AG09309 (cell line): ENCODE results near the gene ERI2.
"Not testable (repeated sequence)": the region's sequence is repeated elsewhere in the genome, so short reads cannot be mapped to it uniquely, and the experiment has no call there.

Source experiments
- DNase-seq: peaks from one replicate; pipeline ENCODE4 v3.0.0-alpha.2; 2010; ENCODE audit warnings: low read depth
- H3K4me3 ChIP-seq: 2 replicates; pipeline ENCODE4 v1.5.1; 2011; ENCODE audit warnings: mild to moderate bottlenecking, low read depth, low read length, moderate library complexity; ENCODE audit not compliant: control insufficient read depth
- TF ChIP-seq, protein P1 (sequence below): IDR thresholded peaks from 2 replicates; pipeline ENCODE4 v1.5.1; 2011; ENCODE audit warnings: mild to moderate bottlenecking, low read depth, low read length, inconsistent platforms; ENCODE audit not compliant: insufficient read depth, control insufficient read depth; ENCODE audit errors: missing control alignments

The ERI2 gene

DNA sequence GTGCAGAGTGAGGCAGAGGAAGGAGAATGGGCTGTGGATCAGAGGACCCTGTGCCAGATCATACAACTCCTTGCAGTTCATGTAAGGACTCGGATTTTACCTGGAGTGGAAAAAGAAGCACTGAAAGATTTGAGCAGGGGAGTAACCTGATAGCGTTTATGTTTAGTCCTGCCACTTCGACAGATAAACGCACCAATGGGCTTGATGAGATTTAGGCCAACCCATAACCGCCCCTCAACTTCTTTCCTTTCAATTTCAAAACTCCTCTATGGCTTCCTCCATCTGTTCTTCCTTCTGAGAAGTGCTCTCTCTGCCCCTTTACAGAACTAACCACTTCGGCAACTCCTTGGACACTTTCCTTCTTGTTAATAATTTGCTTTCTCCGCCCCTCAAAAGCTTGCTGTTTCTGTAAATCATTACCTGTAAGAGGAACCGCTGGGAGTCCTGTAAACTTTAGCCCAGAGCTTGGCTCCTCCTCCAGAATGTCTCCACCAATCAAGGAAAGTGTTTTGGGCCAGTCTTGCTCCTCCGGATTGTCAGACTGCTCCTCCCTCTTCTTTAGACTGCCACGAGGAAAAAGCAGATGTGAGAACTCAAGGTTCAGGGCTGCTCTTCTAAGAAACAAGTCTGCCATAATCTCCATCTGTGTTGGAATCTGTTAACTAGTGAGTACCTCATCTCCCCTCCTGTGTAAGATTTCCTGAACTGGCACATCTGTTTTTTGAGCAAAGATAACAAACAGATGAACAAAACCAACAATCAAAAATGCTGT, 42.6 kb downstream of the ERI2 start, which contains the start of gene ACSM3:
Gene ACSM3 (plus strand): TSS at position 554 of the 772 bp plus-strand sequence. CDS start 6,021 bp downstream, outside the sequence.
- peak; percentile 34 for DNase-seq
- TF ChIP-seq, protein P1, sequence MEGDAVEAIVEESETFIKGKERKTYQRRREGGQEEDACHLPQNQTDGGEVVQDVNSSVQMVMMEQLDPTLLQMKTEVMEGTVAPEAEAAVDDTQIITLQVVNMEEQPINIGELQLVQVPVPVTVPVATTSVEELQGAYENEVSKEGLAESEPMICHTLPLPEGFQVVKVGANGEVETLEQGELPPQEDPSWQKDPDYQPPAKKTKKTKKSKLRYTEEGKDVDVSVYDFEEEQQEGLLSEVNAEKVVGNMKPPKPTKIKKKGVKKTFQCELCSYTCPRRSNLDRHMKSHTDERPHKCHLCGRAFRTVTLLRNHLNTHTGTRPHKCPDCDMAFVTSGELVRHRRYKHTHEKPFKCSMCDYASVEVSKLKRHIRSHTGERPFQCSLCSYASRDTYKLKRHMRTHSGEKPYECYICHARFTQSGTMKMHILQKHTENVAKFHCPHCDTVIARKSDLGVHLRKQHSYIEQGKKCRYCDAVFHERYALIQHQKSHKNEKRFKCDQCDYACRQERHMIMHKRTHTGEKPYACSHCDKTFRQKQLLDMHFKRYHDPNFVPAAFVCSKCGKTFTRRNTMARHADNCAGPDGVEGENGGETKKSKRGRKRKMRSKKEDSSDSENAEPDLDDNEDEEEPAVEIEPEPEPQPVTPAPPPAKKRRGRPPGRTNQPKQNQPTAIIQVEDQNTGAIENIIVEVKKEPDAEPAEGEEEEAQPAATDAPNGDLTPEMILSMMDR: no peak
- H3K4me3 ChIP-seq: peak within 1 kb of the TSS; percentile 48

DNA sequence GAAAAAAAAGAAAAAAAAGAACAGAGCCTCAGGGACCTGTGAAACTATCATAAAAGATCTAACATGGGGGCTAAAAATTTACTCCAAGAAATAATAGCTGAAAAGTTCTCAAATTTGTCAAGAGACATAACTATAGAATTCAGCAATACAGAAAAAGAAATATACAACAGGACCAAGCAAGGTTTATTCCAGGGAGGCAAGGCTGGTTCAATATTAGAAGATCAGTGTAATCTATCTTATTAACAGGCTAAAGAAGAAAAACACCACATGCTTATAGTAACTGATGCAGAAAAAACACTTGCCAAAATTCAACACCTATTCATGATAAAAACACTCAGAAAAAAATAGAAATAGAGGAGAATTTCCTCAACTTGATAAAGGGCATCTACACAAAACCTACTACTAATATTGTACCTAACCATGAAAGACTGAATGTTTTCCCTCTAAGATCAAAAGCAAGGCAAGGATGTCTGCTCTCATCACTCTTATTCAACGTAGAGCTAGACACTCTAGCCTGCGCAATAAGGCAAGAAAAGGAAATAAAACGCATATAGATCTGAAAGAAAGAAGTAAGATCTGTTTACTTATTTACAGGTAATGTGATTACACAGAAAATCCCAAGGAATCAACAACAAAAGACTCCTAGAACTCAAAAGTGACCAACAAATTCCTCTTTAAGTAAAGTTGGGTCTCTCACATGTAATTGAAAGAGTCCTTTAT, 43.7 kb downstream of the ERI2 start:
- DNase-seq: no peak
- no peak overlapping the region for H3K4me3 ChIP-seq
- TF ChIP-seq, protein P1: no peak

DNA sequence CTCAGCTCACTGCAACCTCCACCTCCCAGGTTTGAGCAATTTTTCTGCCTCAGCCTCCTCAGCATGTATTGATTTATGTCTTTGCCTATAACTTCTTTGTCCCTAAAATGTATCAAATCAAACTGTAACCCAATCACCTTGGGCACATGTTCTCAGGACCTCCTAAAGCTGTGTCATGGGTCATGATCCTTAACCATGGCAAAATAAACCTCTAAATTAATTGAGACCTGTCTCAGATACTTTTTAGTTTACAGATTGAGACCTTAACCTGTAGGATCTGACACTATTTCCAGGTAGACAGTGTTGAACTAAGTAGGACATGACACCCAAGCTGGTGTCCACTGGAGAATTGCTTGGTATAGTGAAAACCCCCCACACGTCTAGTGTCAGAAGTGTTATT, 45.1 kb downstream of the ERI2 start:
- no peak overlapping the region for H3K4me3 ChIP-seq
- TF ChIP-seq, protein P1: no peak
- DNase-seq: no peak

DNA sequence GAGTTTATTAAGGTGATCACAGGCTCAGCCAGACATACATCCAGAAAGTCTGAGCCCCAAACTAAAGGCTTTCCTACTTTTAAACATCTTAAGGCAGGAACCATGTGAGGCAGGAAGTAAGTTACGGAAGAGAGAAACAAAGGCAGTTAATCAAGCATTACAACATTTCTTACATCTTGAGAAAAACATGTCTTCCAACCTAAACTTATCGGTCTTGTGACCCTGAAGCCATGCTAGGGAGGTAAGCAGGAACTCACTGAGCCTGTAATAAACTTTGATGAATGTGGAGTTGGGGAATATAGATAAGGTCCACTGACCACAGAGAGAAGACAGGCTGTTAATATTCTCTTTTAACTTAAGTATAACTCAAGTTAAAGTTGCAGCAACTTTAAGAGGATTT, 45.9 kb downstream of the ERI2 start:
- no peak for DNase-seq
- TF ChIP-seq, protein P1: no peak
- no peak overlapping the region for H3K4me3 ChIP-seq

DNA sequence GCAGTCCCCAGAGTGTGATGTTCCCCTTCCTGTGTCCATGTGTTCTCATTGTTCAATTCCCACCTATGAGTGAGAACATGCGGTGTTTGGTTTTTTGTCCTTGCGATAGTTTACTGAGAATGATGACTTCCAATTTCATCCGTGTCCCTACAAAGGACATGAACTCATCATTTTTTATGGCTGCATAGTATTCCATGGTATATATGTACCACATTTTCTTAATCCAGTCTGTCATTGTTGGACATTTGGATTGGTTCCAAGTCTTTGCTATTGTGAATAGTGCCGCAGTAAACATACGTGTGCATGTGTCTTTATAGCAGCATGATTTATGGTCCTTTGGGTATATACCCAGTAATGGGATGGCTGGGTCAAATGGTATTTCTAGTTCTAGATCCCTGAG, 50.5 kb downstream of the ERI2 start:
- not testable (repeated sequence) for H3K4me3 ChIP-seq, DNase-seq

DNA sequence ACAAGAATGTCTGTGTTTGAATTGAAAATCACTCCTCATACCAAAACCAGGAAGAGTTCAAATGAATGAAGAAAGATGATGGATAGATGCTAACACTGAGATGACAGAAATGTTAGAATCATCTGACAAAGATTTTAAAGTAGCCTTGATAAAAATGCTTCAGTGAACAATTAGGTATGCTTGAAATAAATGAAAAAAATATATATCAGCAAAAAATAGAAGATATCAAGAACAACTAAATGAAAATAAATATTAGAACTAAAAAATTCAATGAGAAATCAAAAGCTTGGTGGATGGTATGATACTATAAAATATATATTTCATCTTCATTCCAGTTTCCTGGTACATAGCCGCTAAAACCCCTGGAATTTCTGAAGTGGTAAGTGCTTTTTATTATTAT, 51.0 kb downstream of the ERI2 start:
- DNase-seq: no peak
- TF ChIP-seq, protein P1: no peak
- H3K4me3 ChIP-seq: no peak overlapping the region

DNA sequence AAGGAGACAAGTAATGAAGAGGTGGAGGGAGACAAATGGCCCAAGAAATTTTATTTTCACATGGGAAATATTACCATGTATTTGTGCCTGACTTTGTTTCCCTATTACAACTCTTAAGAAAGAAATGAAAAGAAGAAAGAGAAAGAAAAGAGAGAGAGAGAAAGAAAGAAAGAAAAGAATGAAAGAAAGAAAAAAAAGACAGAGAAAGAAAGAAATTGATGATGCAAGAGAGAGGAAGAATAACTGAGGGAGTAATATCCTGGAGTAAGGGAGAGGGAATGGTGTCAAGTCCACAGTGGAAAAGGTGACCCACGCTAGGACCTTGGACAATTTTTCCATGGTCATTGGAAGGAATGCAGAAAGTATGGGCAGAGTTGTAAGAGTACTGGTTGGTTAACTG, 52.5 kb downstream of the ERI2 start:
- DNase-seq: no peak
- no peak overlapping the region for H3K4me3 ChIP-seq
- TF ChIP-seq, protein P1: no peak
